Calu3 (cell line): ENCODE results near the gene STON1. TPM values are rescaled to one million over a fixed set of nuclear protein-coding genes. Genes with fewer than 3 reads are reported as not detected.

Experiments
- BruUV-seq: library from RNA; stranded (reverse); fragments of 400-500 nt; replicated peaks from 2 replicates; lab custom pipeline; 2021; lab: Mats Ljungman, UMichigan
- CTCF ChIA-PET: fragments of 300-600 bp; sonication (Branson Sonifier 250); formaldehyde crosslinking; loops from one replicate; lab custom pipeline; 2022; ENCODE audit warnings: antibody characterized with exemption; lab: Charles Lee
- DNase-seq: peaks from one replicate; pipeline ENCODE4 v3.0.0; 2022
- H3K27ac Mint-ChIP-seq: one replicate; pipeline ENCODE4 v1.8.0; 2022; ENCODE audit warnings: mixed read lengths; ENCODE audit not compliant: unreplicated experiment
- H3K27me3 Mint-ChIP-seq: one replicate; pipeline ENCODE4 v1.8.0; 2022; ENCODE audit warnings: mixed read lengths; ENCODE audit not compliant: unreplicated experiment
- H3K36me3 Mint-ChIP-seq: one replicate; pipeline ENCODE4 v1.8.0; 2022; ENCODE audit warnings: mild to moderate bottlenecking, moderate library complexity, mixed read lengths; ENCODE audit not compliant: insufficient read depth, unreplicated experiment
- H3K4me1 Mint-ChIP-seq: one replicate; pipeline ENCODE4 v1.8.0; 2022; ENCODE audit warnings: mild to moderate bottlenecking, low read depth, mixed read lengths; ENCODE audit not compliant: unreplicated experiment
- H3K4me3 Mint-ChIP-seq: one replicate; pipeline ENCODE4 v1.8.0; 2022; ENCODE audit warnings: mild to moderate bottlenecking, low read depth, moderate library complexity, mixed read lengths; ENCODE audit not compliant: unreplicated experiment
- H3K9me3 Mint-ChIP-seq: one replicate; pipeline ENCODE4 v1.8.0; 2022; ENCODE audit warnings: low read depth, mixed read lengths; ENCODE audit not compliant: unreplicated experiment
- intact Hi-C: fragments of 100-400 bp; cut with micrococcal nuclease; formaldehyde crosslinking; loops from one replicate; pipeline ENCODE4 v1.10.0; 2022; ENCODE audit not compliant: unreplicated experiment
- total RNA-seq: library from RNA; stranded (reverse); gene quantifications from 2 replicates; pipeline ENCODE4 v1.2.3, GENCODE V29; 2022
- TF ChIP-seq, protein P1 (sequence below): fragments of 200-600 bp; IDR thresholded peaks from one replicate; pipeline ENCODE4 v1.8.0; 2022; ENCODE audit warnings: antibody characterized with exemption; ENCODE audit not compliant: unreplicated experiment

Gene STON1
- total RNA-seq, 1 experiment from 2014 or later: 1.3 TPM

DNA sequence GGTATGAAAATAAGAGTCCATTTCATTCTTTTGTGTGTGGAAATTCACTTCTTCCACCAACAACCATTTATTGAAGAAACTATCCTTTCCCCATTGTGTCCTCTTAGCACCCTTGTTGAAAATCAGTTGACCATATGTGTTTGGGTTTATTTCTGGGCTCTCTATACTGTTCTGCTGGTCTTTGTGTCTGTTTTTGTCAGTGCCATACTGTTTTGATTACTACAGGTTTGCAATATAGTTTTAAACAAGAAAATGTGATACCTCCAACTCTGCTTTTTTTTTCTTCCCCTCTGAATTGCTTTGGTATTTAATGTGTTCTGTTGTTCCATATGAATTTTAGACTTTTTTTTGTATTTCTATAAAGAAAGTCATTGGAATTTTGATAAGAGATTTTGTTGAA, 96.1 kb downstream of the STON1 start:
- H3K4me3 Mint-ChIP-seq: no peak overlapping the region
- H3K9me3 Mint-ChIP-seq: no peaks in the 10 kb centered on the region
- CTCF ChIA-PET: no interaction called here
- intact Hi-C loops: no loop called here
- no peaks in the 10 kb centered on the region for H3K4me1 Mint-ChIP-seq
- H3K36me3 Mint-ChIP-seq: no peaks in the 10 kb centered on the region
- H3K27me3 Mint-ChIP-seq: peaks cover 19% of the 10 kb centered on the region
- TF ChIP-seq, protein P1, sequence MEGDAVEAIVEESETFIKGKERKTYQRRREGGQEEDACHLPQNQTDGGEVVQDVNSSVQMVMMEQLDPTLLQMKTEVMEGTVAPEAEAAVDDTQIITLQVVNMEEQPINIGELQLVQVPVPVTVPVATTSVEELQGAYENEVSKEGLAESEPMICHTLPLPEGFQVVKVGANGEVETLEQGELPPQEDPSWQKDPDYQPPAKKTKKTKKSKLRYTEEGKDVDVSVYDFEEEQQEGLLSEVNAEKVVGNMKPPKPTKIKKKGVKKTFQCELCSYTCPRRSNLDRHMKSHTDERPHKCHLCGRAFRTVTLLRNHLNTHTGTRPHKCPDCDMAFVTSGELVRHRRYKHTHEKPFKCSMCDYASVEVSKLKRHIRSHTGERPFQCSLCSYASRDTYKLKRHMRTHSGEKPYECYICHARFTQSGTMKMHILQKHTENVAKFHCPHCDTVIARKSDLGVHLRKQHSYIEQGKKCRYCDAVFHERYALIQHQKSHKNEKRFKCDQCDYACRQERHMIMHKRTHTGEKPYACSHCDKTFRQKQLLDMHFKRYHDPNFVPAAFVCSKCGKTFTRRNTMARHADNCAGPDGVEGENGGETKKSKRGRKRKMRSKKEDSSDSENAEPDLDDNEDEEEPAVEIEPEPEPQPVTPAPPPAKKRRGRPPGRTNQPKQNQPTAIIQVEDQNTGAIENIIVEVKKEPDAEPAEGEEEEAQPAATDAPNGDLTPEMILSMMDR: no peak
- no peak for DNase-seq
- no TSS peak for BruUV-seq
- no peak overlapping the region for H3K27ac Mint-ChIP-seq

DNA sequence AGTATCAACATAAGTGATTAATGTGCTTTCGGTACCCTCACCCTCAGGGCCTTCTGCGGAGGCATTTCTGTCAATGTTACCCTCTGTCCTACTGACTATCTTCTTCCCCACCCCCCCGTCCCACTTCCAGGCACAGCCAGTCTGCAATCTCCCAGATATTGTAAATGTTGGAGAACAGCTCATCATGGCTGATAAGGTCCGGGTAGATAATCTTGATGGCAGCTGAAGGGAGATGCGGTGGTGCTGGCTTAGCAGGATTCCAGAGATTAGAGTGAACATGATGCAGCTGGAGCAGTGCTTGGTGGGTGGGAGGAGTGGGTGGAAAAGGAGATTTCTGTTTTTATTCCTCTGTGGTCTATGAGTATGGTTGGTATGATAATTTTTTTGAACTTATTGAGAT, 103.2 kb downstream of the STON1 start:
- Mint-ChIP-seq H3K4me3 (no peak overlapping the region), H3K27ac (no peak overlapping the region), H3K27me3 (peaks cover 20% of the 10 kb centered on the region), H3K36me3 (no peaks in the 10 kb centered on the region), H3K9me3 (peaks cover 3% of the 10 kb centered on the region), H3K4me1 (no peaks in the 10 kb centered on the region)
- CTCF ChIA-PET: no interaction called here
- no TSS peak for BruUV-seq
- TF ChIP-seq, protein P1: no peak
- DNase-seq: no peak
- intact Hi-C loops: no loop called here

DNA sequence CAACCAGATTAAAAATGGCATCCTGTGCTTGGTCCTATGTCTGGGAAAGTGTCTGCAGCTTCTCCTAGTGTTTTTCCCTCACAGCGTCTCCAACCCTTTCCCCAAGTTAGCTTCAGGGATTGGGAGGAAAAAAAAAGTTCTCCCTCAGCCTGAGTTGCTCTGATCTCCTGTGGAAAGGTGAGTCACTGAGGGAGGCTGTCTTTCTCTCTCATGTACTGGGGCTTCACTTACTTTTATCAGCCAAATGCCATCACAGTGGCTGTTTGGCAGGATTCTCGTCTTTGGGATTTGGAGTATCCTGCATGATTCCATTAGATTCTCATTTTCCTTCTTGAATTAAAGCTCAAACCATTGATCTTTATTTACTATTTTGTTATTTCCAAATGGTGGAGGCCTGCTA, 105.8 kb downstream of the STON1 start:
- peaks cover 6% of the 10 kb centered on the region for H3K9me3 Mint-ChIP-seq
- TF ChIP-seq, protein P1: no peak
- intact Hi-C loops: no loop called here
- H3K27me3 Mint-ChIP-seq: peaks cover 3% of the 10 kb centered on the region
- H3K27ac Mint-ChIP-seq: no peak overlapping the region
- no peaks in the 10 kb centered on the region for H3K36me3 Mint-ChIP-seq
- CTCF ChIA-PET: no interaction called here
- BruUV-seq: no TSS peak
- H3K4me3 Mint-ChIP-seq: no peak overlapping the region
- no peak for DNase-seq
- no peaks in the 10 kb centered on the region for H3K4me1 Mint-ChIP-seq

DNA sequence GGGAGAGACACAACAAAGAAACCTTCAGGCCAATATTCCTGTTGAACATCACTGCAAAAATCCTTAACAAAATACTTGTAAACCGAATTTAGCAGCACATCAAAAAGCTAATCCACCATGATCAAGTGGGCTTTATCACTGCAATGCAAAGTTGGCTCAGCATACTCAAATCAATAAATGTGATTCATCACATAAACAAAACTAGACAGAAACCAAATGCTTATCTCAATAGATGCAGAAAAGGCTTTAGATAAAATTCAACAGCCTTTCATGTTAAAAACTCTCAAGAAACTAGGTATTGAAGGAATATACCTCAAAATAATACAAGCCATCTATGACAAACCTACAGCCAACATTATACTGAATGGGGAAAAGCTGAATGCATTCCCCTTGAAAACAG, 108.3 kb downstream of the STON1 start:
- Mint-ChIP-seq H3K4me3 (no peak overlapping the region), H3K4me1 (no peaks in the 10 kb centered on the region), H3K9me3 (peaks cover 4% of the 10 kb centered on the region), H3K27ac (no peak overlapping the region), H3K36me3 (no peaks in the 10 kb centered on the region), H3K27me3 (no peaks in the 10 kb centered on the region)
- no TSS peak for BruUV-seq
- DNase-seq: no peak
- TF ChIP-seq, protein P1: no peak
- CTCF ChIA-PET: no interaction called here
- intact Hi-C loops: no loop called here

Other genes with a start within 250 kb of the STON1 start
- 30.7 and 33.2 TPM in 2 replicates for gene FOXN2, start 215.5 kb upstream of the STON1 start, total RNA-seq
- 24.7 and 26.4 TPM in 2 replicates for gene PPP1R21, start 89.4 kb upstream of the STON1 start, total RNA-seq
- not detected in 2 replicates for gene GTF2A1L, start 87.7 kb downstream of the STON1 start, total RNA-seq
- not detected in 2 replicates for gene LHCGR, start 225.6 kb downstream of the STON1 start, total RNA-seq